Parathyroid adenoma (tissue), 2 donors: ENCODE results near the gene FIGN.

Experiments
- H2AFZ ChIP-seq: fragments of 300-600 bp; sonication (generic); one replicate; pipeline ENCODE4 v1.7.0; 2017; ENCODE audit warnings: antibody characterized with exemption, mild to moderate bottlenecking
- H3K27ac ChIP-seq: fragments of 300-600 bp; sonication (generic); one replicate; pipeline ENCODE4 v1.7.0; 2017
- H3K27me3 ChIP-seq: fragments of 300-600 bp; sonication (generic); one replicate; pipeline ENCODE4 v1.7.0; 2017; ENCODE audit warnings: low read length; ENCODE audit not compliant: control insufficient read depth, insufficient read depth
- H3K36me3 ChIP-seq: fragments of 300-600 bp; sonication (generic); one replicate; pipeline ENCODE4 v1.7.0; 2017; ENCODE audit warnings: low read length; ENCODE audit not compliant: control insufficient read depth, insufficient read depth
- H3K4me1 ChIP-seq: fragments of 300-600 bp; sonication (generic); one replicate; pipeline ENCODE4 v1.7.0; 2017; ENCODE audit warnings: control low read depth
- H3K4me2 ChIP-seq: fragments of 300-600 bp; sonication (generic); one replicate; pipeline ENCODE4 v1.7.0; 2017; ENCODE audit warnings: low read length
- H3K4me3 ChIP-seq: fragments of 300-600 bp; sonication (generic); one replicate; pipeline ENCODE4 v1.7.0; 2017; ENCODE audit warnings: low read depth, low read length
- H3K79me2 ChIP-seq: fragments of 300-600 bp; sonication (generic); one replicate; pipeline ENCODE4 v1.7.0; 2017; ENCODE audit warnings: control low read depth
- H3K9ac ChIP-seq: fragments of 300-600 bp; sonication (generic); one replicate; pipeline ENCODE4 v1.7.0; 2017; ENCODE audit warnings: mild to moderate bottlenecking
- H3K9me3 ChIP-seq: fragments of 300-600 bp; sonication (generic); one replicate; pipeline ENCODE4 v1.7.0; 2017; ENCODE audit warnings: low read length; ENCODE audit not compliant: control insufficient read depth
- CTCF ChIP-seq: fragments of 300-600 bp; sonication (generic); IDR thresholded peaks from one replicate; pipeline ENCODE4 v1.7.0; 2017; ENCODE audit warnings: antibody characterized with exemption, mild to moderate bottlenecking
- donor health status: primary hyperparathyroidism.

Gene FIGN

GRCh38 chr2:163755366-163755765 is 19.6 kb upstream of the FIGN start:
- no peak overlapping the region for H3K27ac ChIP-seq
- no peaks in the 10 kb centered on the region for H3K79me2 ChIP-seq
- no peak overlapping the region for H2AFZ ChIP-seq
- no peaks in the 10 kb centered on the region for H3K9me3 ChIP-seq
- no peak overlapping the region for H3K4me2 ChIP-seq
- no peak for TF ChIP-seq CTCF
- H3K4me3 ChIP-seq = no peak overlapping the region
- H3K36me3 ChIP-seq = no peaks in the 10 kb centered on the region
- H3K27me3 ChIP-seq = no peaks in the 10 kb centered on the region
- H3K9ac ChIP-seq = no peak overlapping the region
- H3K4me1 ChIP-seq = no peaks in the 10 kb centered on the region

GRCh38 chr2:163753726-163754125 is 17.9 kb upstream of the FIGN start:
- H3K4me2 ChIP-seq = no peak overlapping the region
- H3K27me3 ChIP-seq = no peaks in the 10 kb centered on the region
- H3K4me1 ChIP-seq = no peaks in the 10 kb centered on the region
- H3K27ac ChIP-seq = no peak overlapping the region
- no peak overlapping the region for H3K4me3 ChIP-seq
- no peaks in the 10 kb centered on the region for H3K9me3 ChIP-seq
- no peaks in the 10 kb centered on the region for H3K36me3 ChIP-seq
- no peak overlapping the region for H2AFZ ChIP-seq
- TF ChIP-seq CTCF = no peak
- H3K9ac ChIP-seq = no peak overlapping the region
- no peaks in the 10 kb centered on the region for H3K79me2 ChIP-seq

GRCh38 chr2:163752267-163752666 is 16.5 kb upstream of the FIGN start:
- H3K27me3 ChIP-seq = no peaks in the 10 kb centered on the region
- no peak overlapping the region for H3K27ac ChIP-seq
- no peaks in the 10 kb centered on the region for H3K79me2 ChIP-seq
- no peak overlapping the region for H3K4me3 ChIP-seq
- H3K9ac ChIP-seq = no peak overlapping the region
- H3K36me3 ChIP-seq = no peaks in the 10 kb centered on the region
- no peak for TF ChIP-seq CTCF
- no peak overlapping the region for H3K4me2 ChIP-seq
- H3K4me1 ChIP-seq = no peaks in the 10 kb centered on the region
- H2AFZ ChIP-seq = no peak overlapping the region
- H3K9me3 ChIP-seq = no peaks in the 10 kb centered on the region

- no peak overlapping the region for H3K27ac ChIP-seq
- no peaks in the 10 kb centered on the region for H3K4me1 ChIP-seq
- no peaks in the 10 kb centered on the region for H3K79me2 ChIP-seq
- H3K9ac ChIP-seq = no peak overlapping the region
- TF ChIP-seq CTCF = no peak
- no peaks in the 10 kb centered on the region for H3K27me3 ChIP-seq
- H3K36me3 ChIP-seq = no peaks in the 10 kb centered on the region
- H3K4me3 ChIP-seq = no peak overlapping the region
- H3K9me3 ChIP-seq = no peaks in the 10 kb centered on the region
- no peak overlapping the region for H3K4me2 ChIP-seq
- no peak overlapping the region for H2AFZ ChIP-seq
These were observed 15.9 kb upstream of the FIGN start for GRCh38 chr2:163751696-163752095.

- H3K9ac ChIP-seq = no peak overlapping the region
- H3K27me3 ChIP-seq = no peaks in the 10 kb centered on the region
- no peaks in the 10 kb centered on the region for H3K4me1 ChIP-seq
- H3K27ac ChIP-seq = no peak overlapping the region
- H2AFZ ChIP-seq = no peak overlapping the region
- no peaks in the 10 kb centered on the region for H3K79me2 ChIP-seq
- no peaks in the 10 kb centered on the region for H3K36me3 ChIP-seq
- no peak overlapping the region for H3K4me3 ChIP-seq
- no peaks in the 10 kb centered on the region for H3K9me3 ChIP-seq
- H3K4me2 ChIP-seq = no peak overlapping the region
- no peak for TF ChIP-seq CTCF
These were observed 12.6 kb upstream of the FIGN start for GRCh38 chr2:163748420-163748819.
